BLaER1 treated with 17β-estradiol and CSF1 and Interleukin-3, amounts not matched to agents 10 nM and 100 nM (cell line): ENCODE data around the gene GRHPR.
A peak's percentile ranks its signal among the peaks of the same experiment; 100 is the strongest.

Source experiments
- H3K27ac ChIP-seq, 11 experiments: shearing (Covaris generic); formaldehyde crosslinking; 2 replicates each; pipeline ENCODE4 v1.8.1; 2022
- H3K27me3 ChIP-seq, 11 experiments: shearing (Covaris generic); formaldehyde crosslinking; 2 replicates each; pipeline ENCODE4 v1.8.1; 2022
- H3K36me3 ChIP-seq, 11 experiments: shearing (Covaris generic); formaldehyde crosslinking; 2 replicates each; pipeline ENCODE4 v1.8.1; 2022
- H3K4me1 ChIP-seq, 10 experiments: shearing (Covaris generic); formaldehyde crosslinking; 2 replicates each; pipeline ENCODE4 v1.8.1; 2022
- H3K4me2 ChIP-seq, 11 experiments: shearing (Covaris generic); formaldehyde crosslinking; 2 replicates each; pipeline ENCODE4 v1.8.1; 2022
- H3K4me3 ChIP-seq, 10 experiments: shearing (Covaris generic); formaldehyde crosslinking; 2 replicates each; pipeline ENCODE4 v1.8.1; 2022
- H3K9ac ChIP-seq, 11 experiments: shearing (Covaris generic); formaldehyde crosslinking; 2 replicates each; pipeline ENCODE4 v1.8.1; 2022
- H3K9me3 ChIP-seq, 11 experiments: shearing (Covaris generic); formaldehyde crosslinking; replicated peaks in 1 of 11; 2 replicates each; pipeline ENCODE4 v1.8.1; 2022
- H4K20me1 ChIP-seq, 11 experiments: shearing (Covaris generic); formaldehyde crosslinking; 2 replicates each; pipeline ENCODE4 v1.8.1; 2022
- Cebpa-rat ChIP-seq, 11 experiments: shearing (Covaris generic); IDR thresholded peaks; 2 replicates each; pipeline ENCODE4 v1.8.1; 2022

Gene GRHPR

GRCh38 chr9:37430841-37431597 lies 8.5 kb downstream of the GRHPR start:
- Histone ChIP-seq H3K36me3 (peaks cover 78 to 90% (median 83%) of the 10 kb centered on the region in 11 experiments), H3K4me1 (peaks cover 28 to 45% (median 33%) of the 10 kb centered on the region in 10 experiments), H3K27ac (peak overlapping the region in 10 of 11 experiments; percentile 53 to 75 (median 68); a peak in 18 of 22 replicates), H3K4me2 (peak overlapping the region in 10 of 11 experiments; percentile 14 to 74 (median 62); a peak in 12 of 22 replicates), H3K4me3 (no peak overlapping the region), H3K9ac (peak overlapping the region in 10 of 11 experiments; percentile 15 to 69 (median 48); a peak in 10 of 22 replicates), H3K9me3 (no peaks in the 10 kb centered on the region), H4K20me1 (peaks cover under 1 to 74% (median 14%) of the 10 kb centered on the region in 11 experiments; a peak in 12 of 22 replicates), H3K27me3 (no peaks in the 10 kb centered on the region)
- TF ChIP-seq Cebpa-rat (IDR thresholded peaks at IDR 0.05), result no peak

- Histone ChIP-seq H3K9me3 (no peaks in the 10 kb centered on the region), H3K27me3 (no peaks in the 10 kb centered on the region), H3K36me3 (peaks cover 78 to 90% (median 83%) of the 10 kb centered on the region in 11 experiments), H3K4me3 (no peak overlapping the region), H3K4me2 (peak overlapping the region; percentile 41 to 74 (median 63)), H4K20me1 (peaks cover 4 to 77% (median 22%) of the 10 kb centered on the region in 11 experiments; a peak in 13 of 22 replicates), H3K4me1 (peaks cover 28 to 39% (median 33%) of the 10 kb centered on the region in 10 experiments), H3K9ac (peak overlapping the region; percentile 32 to 69 (median 55); a peak in 19 of 22 replicates), H3K27ac (peak overlapping the region in 10 of 11 experiments; percentile 53 to 75 (median 68); a peak in 21 of 22 replicates)
- TF ChIP-seq Cebpa-rat (IDR thresholded peaks at IDR 0.05), result no peak
Measured at GRCh38 chr9:37432020-37432419, 9.5 kb downstream of the GRHPR start.

GRCh38 chr9:37433867-37434371 lies 11.4 kb downstream of the GRHPR start:
- H3K4me2 ChIP-seq, result peak overlapping the region in 2 of 11 experiments; percentile 41 to 74; a peak in 4 of 22 replicates
- peaks cover 28 to 39% (median 33%) of the 10 kb centered on the region in 10 experiments for H3K4me1 ChIP-seq
- H3K9me3 ChIP-seq, result no peaks in the 10 kb centered on the region
- no peaks in the 10 kb centered on the region for H3K27me3 ChIP-seq
- H4K20me1 ChIP-seq, result peaks cover 14 to 84% (median 30%) of the 10 kb centered on the region in 11 experiments; a peak in 17 of 22 replicates
- H3K36me3 ChIP-seq, result peaks cover 78 to 90% (median 83%) of the 10 kb centered on the region in 11 experiments
- H3K9ac ChIP-seq, result peak overlapping the region in 1 of 11 experiments; percentile 31; a peak in 1 of 22 replicates
- H3K4me3 ChIP-seq, result no peak overlapping the region
- TF ChIP-seq Cebpa-rat (IDR thresholded peaks at IDR 0.05), result no peak
- peak overlapping the region in 5 of 11 experiments; percentile 55 to 70 (median 68); a peak in 9 of 22 replicates for H3K27ac ChIP-seq

GRCh38 chr9:37436540-37436939 lies 14.0 kb downstream of the GRHPR start:
- Histone ChIP-seq H3K4me2 (no peak overlapping the region), H3K27me3 (no peaks in the 10 kb centered on the region), H3K4me1 (peaks cover 19 to 28% (median 26%) of the 10 kb centered on the region in 10 experiments), H3K27ac (no peak overlapping the region), H3K4me3 (no peak overlapping the region), H3K9ac (no peak overlapping the region), H4K20me1 (peaks cover 33 to 91% (median 55%) of the 10 kb centered on the region in 11 experiments; a peak in 20 of 22 replicates), H3K9me3 (no peaks in the 10 kb centered on the region), H3K36me3 (peaks cover 78 to 90% (median 84%) of the 10 kb centered on the region in 11 experiments)
- no peak for TF ChIP-seq Cebpa-rat (IDR thresholded peaks at IDR 0.05)

- Histone ChIP-seq H3K27ac (no peak overlapping the region), H3K9me3 (no peaks in the 10 kb centered on the region), H3K4me2 (no peak overlapping the region), H3K4me1 (peaks cover 15 to 24% (median 21%) of the 10 kb centered on the region in 10 experiments), H3K27me3 (no peaks in the 10 kb centered on the region), H3K9ac (no peak overlapping the region), H3K36me3 (peaks cover 82 to 92% (median 88%) of the 10 kb centered on the region in 11 experiments), H3K4me3 (no peak overlapping the region), H4K20me1 (peaks cover 37 to 92% (median 59%) of the 10 kb centered on the region in 11 experiments; a peak in 20 of 22 replicates)
- TF ChIP-seq Cebpa-rat (IDR thresholded peaks at IDR 0.05), result no peak
Measured at GRCh38 chr9:37437010-37437409, 14.5 kb downstream of the GRHPR start.

- no peak for TF ChIP-seq Cebpa-rat (IDR thresholded peaks at IDR 0.05)
- Histone ChIP-seq H3K9me3 (no peaks in the 10 kb centered on the region), H3K27me3 (no peaks in the 10 kb centered on the region), H3K4me3 (no peak overlapping the region), H3K36me3 (peaks cover 87 to 98% (median 93%) of the 10 kb centered on the region in 11 experiments), H3K4me2 (no peak overlapping the region), H4K20me1 (peaks cover 37 to 95% (median 66%) of the 10 kb centered on the region in 11 experiments; a peak in 20 of 22 replicates), H3K9ac (no peak overlapping the region), H3K27ac (no peak overlapping the region), H3K4me1 (peaks cover 8 to 17% (median 15%) of the 10 kb centered on the region in 10 experiments)
Measured at GRCh38 chr9:37437621-37438020, 15.1 kb downstream of the GRHPR start.

- TF ChIP-seq Cebpa-rat (IDR thresholded peaks at IDR 0.05), result no peak
- H3K27ac ChIP-seq, result no peak overlapping the region
- H3K9me3 ChIP-seq, result no peaks in the 10 kb centered on the region
- H3K4me3 ChIP-seq, result no peak overlapping the region
- H3K36me3 ChIP-seq, result peaks cover 91 to 100% (median 96%) of the 10 kb centered on the region in 11 experiments
- H4K20me1 ChIP-seq, result peaks cover 41 to 95% (median 73%) of the 10 kb centered on the region in 11 experiments; a peak in 20 of 22 replicates
- no peaks in the 10 kb centered on the region for H3K27me3 ChIP-seq
- H3K4me1 ChIP-seq, result peaks cover 1 to 10% (median 8%) of the 10 kb centered on the region in 10 experiments; a peak in 19 of 20 replicates
- no peak overlapping the region for H3K9ac ChIP-seq
- H3K4me2 ChIP-seq, result no peak overlapping the region
Measured at GRCh38 chr9:37438359-37438758, 15.9 kb downstream of the GRHPR start.

- Histone ChIP-seq H3K4me2 (no peak overlapping the region), H3K9ac (no peak overlapping the region), H3K9me3 (no peaks in the 10 kb centered on the region), H3K36me3 (peaks cover 68 to 99% (median 90%) of the 10 kb centered on the region in 11 experiments), H3K4me3 (no peak overlapping the region), H3K4me1 (peaks cover 0 to 6% (median 0%) of the 10 kb centered on the region in 10 experiments; a peak in 4 of 20 replicates), H4K20me1 (peaks cover 53 to 99% (median 77%) of the 10 kb centered on the region in 11 experiments; a peak in 20 of 22 replicates), H3K27me3 (no peaks in the 10 kb centered on the region), H3K27ac (no peak overlapping the region)
- TF ChIP-seq Cebpa-rat (IDR thresholded peaks at IDR 0.05), result no peak
Measured at GRCh38 chr9:37441776-37442370, 19.4 kb downstream of the GRHPR start.
